GM21526 (cell line): ENCODE measurements around the gene MARVELD2.
"Not testable (repeated sequence)": the region's sequence is repeated elsewhere in the genome, so short reads cannot be mapped to it uniquely, and the experiment has no call there.

Source experiments
- ATAC-seq: cut with Tn5 transposase; IDR thresholded peaks from one replicate; pipeline ENCODE4 v1.9.1; 2021; ENCODE audit warnings: moderate library complexity; ENCODE audit not compliant: unreplicated experiment, low FRiP score

Gene MARVELD2

GRCh38 chr5:69414885-69415583 lies at the start of gene MARVELD2:
MARVELD2 (plus strand) TSS chr5:69415116; CDS start chr5:69419386, 4,270 bp downstream.
- no peak for ATAC-seq

- no peak for ATAC-seq
Measured at GRCh38 chr5:69367697-69368279, 47.1 kb upstream of the MARVELD2 start.

- peak; percentile 12 for ATAC-seq
Measured at GRCh38 chr5:69368458-69369339, 46.2 kb upstream of the MARVELD2 start.

- peak; percentile 88 for ATAC-seq
Measured at GRCh38 chr5:69369340-69370121, 45.4 kb upstream of the MARVELD2 start, which contains the start of the genes AK6, RAD17 and TAF9. AK6 (minus strand) TSS chr5:69369520; CDS start chr5:69369490, 30 bp downstream. RAD17 (plus strand) TSS chr5:69369818; CDS start chr5:69372209, 2,391 bp downstream. TAF9 (minus strand) TSS chr5:69369520; CDS start chr5:69365737, 3,783 bp downstream.

- not testable (repeated sequence) for ATAC-seq
Measured at GRCh38 chr5:69370335-69370734, 44.6 kb upstream of the MARVELD2 start.

GRCh38 chr5:69372394-69372793 lies 42.5 kb upstream of the MARVELD2 start:
- no peak for ATAC-seq

GRCh38 chr5:69374911-69375446 lies 39.9 kb upstream of the MARVELD2 start:
- peak; percentile 59 for ATAC-seq

- no peak for ATAC-seq
Measured at GRCh38 chr5:69378376-69378775, 36.5 kb upstream of the MARVELD2 start.

GRCh38 chr5:69404659-69405330 lies 10.1 kb upstream of the MARVELD2 start:
- no peak for ATAC-seq

- no peak for ATAC-seq
Measured at GRCh38 chr5:69415584-69415958, 655 bp downstream of the MARVELD2 start.

GRCh38 chr5:69416180-69416579 lies 1.3 kb downstream of the MARVELD2 start:
- no peak for ATAC-seq

- ATAC-seq, result no peak
Measured at GRCh38 chr5:69416699-69417098, 1.8 kb downstream of the MARVELD2 start.

- no peak for ATAC-seq
Measured at GRCh38 chr5:69418554-69418953, 3.6 kb downstream of the MARVELD2 start.

GRCh38 chr5:69431424-69432303 lies 16.7 kb downstream of the MARVELD2 start:
- no peak for ATAC-seq

GRCh38 chr5:69432412-69433206 lies 17.7 kb downstream of the MARVELD2 start:
- ATAC-seq, result peak; percentile 59

- not testable (repeated sequence) for ATAC-seq
Measured at GRCh38 chr5:69435276-69435884, 20.5 kb downstream of the MARVELD2 start.

- ATAC-seq, result no peak
Measured at GRCh38 chr5:69444127-69444754, 29.3 kb downstream of the MARVELD2 start.
